GM11168 (cell line): ENCODE results near the gene DOCK1.

Source experiments
- in situ Hi-C: fragments of 300-500 bp; cut with MboI; formaldehyde crosslinking; loops from one replicate; pipeline ENCODE4 v1.12.0; 2022; ENCODE audit warnings: low sequenced_read_pairs; ENCODE audit not compliant: unreplicated experiment

The DOCK1 gene

GRCh38 chr10:126946746-126947145, 41.5 kb downstream of the DOCK1 start:
- in situ Hi-C loops = no loop called here

- in situ Hi-C loops = no loop called here
These were observed 43.3 kb downstream of the DOCK1 start for GRCh38 chr10:126948355-126949160.

GRCh38 chr10:126949161-126949503, 43.9 kb downstream of the DOCK1 start:
- in situ Hi-C loops = no loop called here

GRCh38 chr10:126950401-126951105, 45.3 kb downstream of the DOCK1 start:
- in situ Hi-C loops = no loop called here

GRCh38 chr10:126953886-126954285, 48.7 kb downstream of the DOCK1 start:
- in situ Hi-C loops = no loop called here

GRCh38 chr10:126955396-126955795, 50.2 kb downstream of the DOCK1 start:
- in situ Hi-C loops = no loop called here

- in situ Hi-C loops = no loop called here
These were observed 50.9 kb downstream of the DOCK1 start for GRCh38 chr10:126955934-126956711.

GRCh38 chr10:126956712-126957108, 51.5 kb downstream of the DOCK1 start:
- in situ Hi-C loops = no loop called here

- in situ Hi-C loops = no loop called here
These were observed 51.9 kb downstream of the DOCK1 start for GRCh38 chr10:126957111-126957510.

GRCh38 chr10:126959431-126959830, 54.2 kb downstream of the DOCK1 start:
- in situ Hi-C loops = no loop called here

GRCh38 chr10:126959906-126960685, 54.9 kb downstream of the DOCK1 start:
- in situ Hi-C loops = no loop called here

- in situ Hi-C loops = no loop called here
These were observed 58.1 kb downstream of the DOCK1 start for GRCh38 chr10:126963354-126963753.

- in situ Hi-C loops = no loop called here
These were observed 59.0 kb downstream of the DOCK1 start for GRCh38 chr10:126964190-126964589.

- in situ Hi-C loops = no loop called here
These were observed 61.7 kb downstream of the DOCK1 start for GRCh38 chr10:126966938-126967337.

GRCh38 chr10:126969310-126969709, 64.1 kb downstream of the DOCK1 start:
- in situ Hi-C loops = no loop called here

GRCh38 chr10:126972635-126973414, 67.6 kb downstream of the DOCK1 start:
- in situ Hi-C loops = no loop called here

- in situ Hi-C loops = no loop called here
These were observed 70.0 kb downstream of the DOCK1 start for GRCh38 chr10:126975221-126975620.

- in situ Hi-C loops = no loop called here
These were observed 72.0 kb downstream of the DOCK1 start for GRCh38 chr10:126977216-126977615.

- in situ Hi-C loops = no loop called here
These were observed 74.1 kb downstream of the DOCK1 start for GRCh38 chr10:126979311-126979710.

GRCh38 chr10:126993208-126993607, 88.0 kb downstream of the DOCK1 start:
- in situ Hi-C loops = no loop called here
